ENCODE measurements around the gene CDK6.

The CDK6 gene

GRCh38 chr7:92876836-92877235, 40.5 kb upstream of the CDK6 start:
- DNase-seq (ENCODE audit: low spot score) = no peak
- TF ChIP-seq CTCF (IDR thresholded peaks at IDR 0.05; ENCODE audit: borderline replicate concordance, control extremely low read depth, extremely low read depth, insufficient read depth, missing control alignments) = no peak
- in situ Hi-C loops (cut with MboI; ENCODE audit: low sequenced_read_pairs, unreplicated experiment) = no loop called here

- in situ Hi-C loops (cut with MboI; ENCODE audit: low sequenced_read_pairs, unreplicated experiment) = no loop called here
- TF ChIP-seq CTCF (IDR thresholded peaks at IDR 0.05; ENCODE audit: borderline replicate concordance, control extremely low read depth, extremely low read depth, insufficient read depth, missing control alignments) = no peak
- no peak for DNase-seq (ENCODE audit: low spot score)
Measured at GRCh38 chr7:92875719-92876118, 39.3 kb upstream of the CDK6 start.

- TF ChIP-seq CTCF (IDR thresholded peaks at IDR 0.05; ENCODE audit: borderline replicate concordance, control extremely low read depth, extremely low read depth, insufficient read depth, missing control alignments) = no peak
- DNase-seq (ENCODE audit: low spot score) = no peak
- in situ Hi-C loops (cut with MboI; ENCODE audit: low sequenced_read_pairs, unreplicated experiment) = no loop called here
Measured at GRCh38 chr7:92875173-92875572, 38.8 kb upstream of the CDK6 start.

- no peak for DNase-seq (ENCODE audit: low spot score)
- no peak for TF ChIP-seq CTCF (IDR thresholded peaks at IDR 0.05; ENCODE audit: borderline replicate concordance, control extremely low read depth, extremely low read depth, insufficient read depth, missing control alignments)
- in situ Hi-C loops (cut with MboI; ENCODE audit: low sequenced_read_pairs, unreplicated experiment) = no loop called here
Measured at GRCh38 chr7:92874567-92874966, 38.2 kb upstream of the CDK6 start.

- in situ Hi-C loops (cut with MboI; ENCODE audit: low sequenced_read_pairs, unreplicated experiment) = no loop called here
- no peak for DNase-seq (ENCODE audit: low spot score)
- TF ChIP-seq CTCF (IDR thresholded peaks at IDR 0.05; ENCODE audit: borderline replicate concordance, control extremely low read depth, extremely low read depth, insufficient read depth, missing control alignments) = no peak
Measured at GRCh38 chr7:92873776-92874175, 37.4 kb upstream of the CDK6 start.

GRCh38 chr7:92872701-92873100, 36.3 kb upstream of the CDK6 start:
- TF ChIP-seq CTCF (IDR thresholded peaks at IDR 0.05; ENCODE audit: borderline replicate concordance, control extremely low read depth, extremely low read depth, insufficient read depth, missing control alignments) = no peak
- in situ Hi-C loops (cut with MboI; ENCODE audit: low sequenced_read_pairs, unreplicated experiment) = no loop called here
- DNase-seq (ENCODE audit: low spot score) = no peak

Data from GM13976 (cell line).